Stimulated activated CD4-positive, alpha-beta T cell treated with anti-CD3 and anti-CD28 coated beads, Interleukin-4, amount 100 ng/mL, for 1 hour (primary cell): ENCODE data around the gene ZSWIM4.

Experiments used
- DNase-seq: peaks from one replicate; pipeline ENCODE4 v3.0.0-alpha.2; 2020

Gene ZSWIM4

GRCh38 chr19:13876834-13877233 is 81.6 kb downstream of the ZSWIM4 start, which contains the start of gene NANOS3:
Gene NANOS3 (plus strand): TSS chr19:13877134. CDS start chr19:13877249, 115 bp downstream.
- DNase-seq = no peak

- no peak for DNase-seq
Observed at GRCh38 chr19:13877303-13877702, 82.1 kb downstream of the ZSWIM4 start.

GRCh38 chr19:13880059-13881043 is 85.1 kb downstream of the ZSWIM4 start:
- peak; percentile 99 for DNase-seq

GRCh38 chr19:13881251-13881691 is 86.0 kb downstream of the ZSWIM4 start:
- peak; percentile 17 for DNase-seq
